CD4-positive, alpha-beta T cell (primary cell): Measurements from ENCODE around the gene ZBTB39. TPM values are rescaled to one million over a fixed set of nuclear protein-coding genes. Genes with fewer than 3 reads are reported as not detected.

Source experiments
- ATAC-seq: fragments of 200-7000 bp; cut with Tn5 transposase; one replicate; pipeline ENCODE4 v1.10.0; 2022; ENCODE audit warnings: mild to moderate bottlenecking; ENCODE audit not compliant: poor library complexity
- CTCF ChIA-PET: fragments of 350-600 bp; sonication (Branson Sonifier 250); formaldehyde crosslinking; loops from one replicate; lab custom pipeline; 2021; ENCODE audit warnings: antibody characterized with exemption, inconsistent platforms; lab: Charles Lee
- POLR2A ChIA-PET: fragments of 350-600 bp; sonication (Branson Sonifier 250); formaldehyde crosslinking; loops from one replicate; lab custom pipeline; 2021; ENCODE audit warnings: antibody characterized with exemption, inconsistent platforms; lab: Charles Lee
- DNase-seq, 14 experiments: peaks; one replicate each; pipeline ENCODE4 v3.0.0-alpha.2; 2013 to 2020; ENCODE audit warnings: mixed read lengths in 2 of 14
- H3K27ac ChIP-seq, 2 donors: one replicate each; pipeline versions ENCODE4 v1.5.1 to v1.7.0; 2013; ENCODE audit warnings: low read length in 2 of 2, low read depth in 1 of 2, mild to moderate bottlenecking in 1 of 2
- H3K27me3 ChIP-seq, 2 experiments: 1 replicate in 1 of 2; 2 replicates in 1 of 2; pipeline versions ENCODE4 v1.6.1 to v1.7.0; 2013; ENCODE audit warnings: low read length in 2 of 2, control low read depth in 1 of 2, mild to moderate bottlenecking in 1 of 2, moderate library complexity in 1 of 2; ENCODE audit not compliant: insufficient read depth in 2 of 2, control insufficient read depth in 1 of 2
- H3K36me3 ChIP-seq: one replicate; pipeline ENCODE4 v1.6.1; 2013; ENCODE audit warnings: low read length, control low read depth; ENCODE audit not compliant: insufficient read depth
- H3K4me1 ChIP-seq: one replicate; pipeline ENCODE4 v1.6.1; 2013; ENCODE audit warnings: low read length, control low read depth; ENCODE audit not compliant: insufficient read depth
- H3K4me3 ChIP-seq: one replicate; pipeline ENCODE4 v1.5.1; 2013; ENCODE audit warnings: mild to moderate bottlenecking, low read length, moderate library complexity
- H3K9me3 ChIP-seq, 2 experiments: 1 replicate in 1 of 2; 2 replicates in 1 of 2; pipeline versions ENCODE4 v1.6.1 to v1.7.0; 2013; ENCODE audit warnings: low read length in 2 of 2, mild to moderate bottlenecking in 2 of 2, control low read depth in 1 of 2, moderate library complexity in 1 of 2; ENCODE audit not compliant: control insufficient read depth in 1 of 2, insufficient read depth in 1 of 2
- H3K27ac Mint-ChIP-seq: one replicate; pipeline ENCODE4 v1.8.0; 2020; ENCODE audit warnings: mixed read lengths
- H3K27me3 Mint-ChIP-seq: one replicate; pipeline ENCODE4 v1.8.0; 2021; ENCODE audit warnings: mixed read lengths
- H3K36me3 Mint-ChIP-seq: one replicate; pipeline ENCODE4 v1.8.0; 2021; ENCODE audit warnings: low read depth, mixed read lengths
- H3K4me1 Mint-ChIP-seq: one replicate; pipeline ENCODE4 v1.8.0; 2021; ENCODE audit warnings: low read depth, mixed read lengths
- H3K4me3 Mint-ChIP-seq: one replicate; pipeline ENCODE4 v1.8.0; 2020; ENCODE audit warnings: mild to moderate bottlenecking, mixed read lengths
- H3K9me3 Mint-ChIP-seq: one replicate; pipeline ENCODE4 v1.8.0; 2020; ENCODE audit warnings: mixed read lengths
- CTCF ChIP-seq: fragments of 200-600 bp; IDR thresholded peaks from one replicate; pipeline ENCODE4 v1.8.0; 2022; ENCODE audit warnings: antibody characterized with exemption, mild to moderate bottlenecking
- intact Hi-C, 2 experiments: fragments of 100-400 bp; cut with DNase I in 1 of 2; cut with micrococcal nuclease in 1 of 2; formaldehyde crosslinking; loops; one replicate each; pipeline versions ENCODE4 v1.15.1 to v1.9.0; 2023 to 2025; cut with DNase I, micrococcal nuclease
- total RNA-seq, 174 experiments: library from RNA in 2 of 174; stranded (reverse) in 2 of 174; gene quantifications; one replicate each; pipeline ENCODE4 v1.2.3 and lab custom pipeline; 2021 to 2026

Gene ZBTB39
- total RNA-seq, 2 experiments from 2014 or later, result 6.9 to 8.0 TPM

GRCh38 chr12:56980941-56981530, 25.3 kb downstream of the ZBTB39 start:
- Histone ChIP-seq H3K27me3 (no peaks in the 10 kb centered on the region), H3K27ac (no peak overlapping the region), H3K9me3 (no peaks in the 10 kb centered on the region), H3K4me3 (no peak overlapping the region), H3K36me3 (no peaks in the 10 kb centered on the region), H3K4me1 (no peaks in the 10 kb centered on the region)
- DNase-seq, result no peak
- no peak for ATAC-seq
- H3K9me3 Mint-ChIP-seq, result no peaks in the 10 kb centered on the region
- CTCF ChIA-PET, result no interaction called here
- no peak overlapping the region for H3K27ac Mint-ChIP-seq
- no peaks in the 10 kb centered on the region for H3K4me1 Mint-ChIP-seq
- no peak overlapping the region for H3K4me3 Mint-ChIP-seq
- H3K36me3 Mint-ChIP-seq, result no peaks in the 10 kb centered on the region
- no peaks in the 10 kb centered on the region for H3K27me3 Mint-ChIP-seq
- no peak for TF ChIP-seq CTCF
- POLR2A ChIA-PET, result no interaction called here
- intact Hi-C loops, result no loop called here

GRCh38 chr12:56980268-56980667, 26.1 kb downstream of the ZBTB39 start:
- Histone ChIP-seq H3K4me3 (no peak overlapping the region), H3K27ac (no peak overlapping the region), H3K9me3 (no peaks in the 10 kb centered on the region), H3K4me1 (no peaks in the 10 kb centered on the region), H3K36me3 (no peaks in the 10 kb centered on the region), H3K27me3 (no peaks in the 10 kb centered on the region)
- Mint-ChIP-seq H3K27ac (no peak overlapping the region), H3K9me3 (no peaks in the 10 kb centered on the region), H3K4me3 (no peak overlapping the region), H3K27me3 (no peaks in the 10 kb centered on the region), H3K4me1 (no peaks in the 10 kb centered on the region), H3K36me3 (no peaks in the 10 kb centered on the region)
- intact Hi-C loops, result no loop called here
- CTCF ChIA-PET, result interaction anchor here (0.6 kb wide), 1 partner anchor 224 kb away, joined by 3 read pairs; no protein-coding TSS in a partner anchor
- ATAC-seq (no peak), DNase-seq (no peak)
- POLR2A ChIA-PET, result no interaction called here
- no peak for TF ChIP-seq CTCF

DNA sequence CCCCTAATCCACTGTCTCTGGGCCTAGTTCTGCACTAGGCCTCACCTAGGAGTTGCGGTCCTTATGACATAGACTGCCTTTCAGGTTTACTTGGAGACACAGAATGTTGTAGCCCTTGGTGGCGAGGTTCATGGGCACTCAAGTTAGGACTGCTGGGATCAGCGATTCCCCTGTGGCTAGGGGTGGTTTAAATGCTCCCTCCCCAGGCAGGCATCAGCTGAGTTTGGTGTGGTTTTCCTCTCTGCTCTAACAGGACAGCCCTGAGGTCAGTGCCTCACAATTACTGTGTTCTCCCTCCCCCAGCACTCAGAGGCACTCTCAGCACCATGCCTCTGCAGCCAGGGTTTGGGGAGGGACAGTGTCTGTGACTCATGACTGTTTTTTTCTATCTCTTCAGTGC, 26.7 kb downstream of the ZBTB39 start:
- CTCF ChIA-PET, result no interaction called here
- no peak overlapping the region for H3K4me3 ChIP-seq
- no peaks in the 10 kb centered on the region for H3K36me3 ChIP-seq
- Mint-ChIP-seq H3K27ac (no peak overlapping the region), H3K4me1 (no peaks in the 10 kb centered on the region), H3K27me3 (no peaks in the 10 kb centered on the region), H3K4me3 (no peak overlapping the region), H3K9me3 (no peaks in the 10 kb centered on the region), H3K36me3 (no peaks in the 10 kb centered on the region)
- H3K9me3 ChIP-seq, result no peaks in the 10 kb centered on the region
- intact Hi-C loops, result no loop called here
- ATAC-seq (no peak), DNase-seq (no peak)
- no peaks in the 10 kb centered on the region for H3K27me3 ChIP-seq
- POLR2A ChIA-PET, result no interaction called here
- no peak overlapping the region for H3K27ac ChIP-seq
- no peak for TF ChIP-seq CTCF
- no peaks in the 10 kb centered on the region for H3K4me1 ChIP-seq
